HEK293 (cell line): ENCODE results near the gene CSGALNACT2.

Experiments
- CTCF ChIA-PET: fragments of 350-600 bp; formaldehyde crosslinking; extraction: SDS; loops from one replicate; lab custom pipeline; 2021; ENCODE audit warnings: antibody characterized with exemption; lab: Yijun Ruan, JAX
- POLR2A ChIA-PET: fragments of 300-600 bp; formaldehyde crosslinking; extraction: SDS; loops from one replicate; lab custom pipeline; 2020; ENCODE audit warnings: antibody characterized with exemption, inconsistent platforms; lab: Yijun Ruan, JAX
- H3K27ac ChIP-seq: fragments of 200-500 bp; sonication (Bioruptor generic); 2 replicates; pipeline ENCODE4 v1.5.1; 2014; ENCODE audit warnings: low read depth, low read length, control low read depth, inconsistent platforms; ENCODE audit errors: extremely low read depth
- H3K36me3 ChIP-seq, 2 experiments: fragments of 200-500 bp in 1 of 2; sonication (Bioruptor generic) in 1 of 2; 1 replicate in 1 of 2; 2 replicates in 1 of 2; pipeline ENCODE4 v1.5.1; 2014 to 2017; ENCODE audit warnings: inconsistent platforms in 2 of 2, low read length in 2 of 2; ENCODE audit not compliant: control insufficient read depth in 2 of 2, insufficient read depth in 1 of 2
- H3K4me1 ChIP-seq: fragments of 200-500 bp; sonication (Bioruptor generic); 2 replicates; pipeline ENCODE4 v1.5.1; 2014; ENCODE audit warnings: mild to moderate bottlenecking, low read length, inconsistent platforms; ENCODE audit not compliant: control insufficient read depth, insufficient read depth
- H3K4me3 ChIP-seq: 2 replicates; pipeline ENCODE4 v1.5.1; 2011; ENCODE audit warnings: low read depth, mild to moderate bottlenecking, control low read depth, low read length, moderate library complexity
- H3K9me3 ChIP-seq: fragments of 200-500 bp; sonication (Bioruptor generic); 2 replicates; pipeline ENCODE4 v1.5.1; 2014; ENCODE audit warnings: low read depth, low read length, inconsistent platforms; ENCODE audit not compliant: control insufficient read depth, insufficient read depth
- KLF1 ChIP-seq: fragments of 450-650 bp; formaldehyde crosslinking; IDR thresholded peaks from 2 replicates; pipeline ENCODE4 v1.5.1; 2016; ENCODE audit warnings: missing biosample characterization, missing genetic modification characterization
- KLF16 ChIP-seq: fragments of 450-650 bp; formaldehyde crosslinking; IDR thresholded peaks from 2 replicates; pipeline ENCODE4 v1.5.1; 2017; ENCODE audit warnings: missing biosample characterization, missing genetic modification characterization
- OVOL3 ChIP-seq: fragments of 450-650 bp; formaldehyde crosslinking; IDR thresholded peaks from 2 replicates; pipeline ENCODE4 v1.5.1; 2016; ENCODE audit warnings: missing biosample characterization, missing genetic modification characterization
- PATZ1 ChIP-seq: fragments of 450-650 bp; formaldehyde crosslinking; IDR thresholded peaks from 2 replicates; pipeline ENCODE4 v1.5.1; 2016; ENCODE audit warnings: missing biosample characterization, missing genetic modification characterization
- PRDM10 ChIP-seq: fragments of 450-650 bp; formaldehyde crosslinking; IDR thresholded peaks from 2 replicates; pipeline ENCODE4 v1.5.1; 2016; ENCODE audit warnings: missing biosample characterization, missing genetic modification characterization
- WT1 ChIP-seq: fragments of 450-650 bp; formaldehyde crosslinking; IDR thresholded peaks from 2 replicates; pipeline ENCODE4 v1.5.1; 2016; ENCODE audit warnings: missing biosample characterization, missing genetic modification characterization
- ZBTB21 ChIP-seq: fragments of 450-650 bp; formaldehyde crosslinking; IDR thresholded peaks from 2 replicates; pipeline ENCODE4 v1.5.1; 2017; ENCODE audit warnings: missing biosample characterization, missing genetic modification characterization
- ZBTB8A ChIP-seq: fragments of 450-650 bp; formaldehyde crosslinking; IDR thresholded peaks from 2 replicates; pipeline ENCODE4 v1.5.1; 2016; ENCODE audit warnings: missing biosample characterization, missing genetic modification characterization
- ZFP69B ChIP-seq: fragments of 450-650 bp; formaldehyde crosslinking; IDR thresholded peaks from 2 replicates; pipeline ENCODE4 v1.5.1; 2016; ENCODE audit warnings: missing biosample characterization, missing genetic modification characterization
- ZNF121 ChIP-seq: fragments of 450-650 bp; formaldehyde crosslinking; IDR thresholded peaks from 2 replicates; pipeline ENCODE4 v1.5.1; 2016; ENCODE audit warnings: missing biosample characterization, missing genetic modification characterization
- ZNF24 ChIP-seq: fragments of 450-650 bp; formaldehyde crosslinking; IDR thresholded peaks from 2 replicates; pipeline ENCODE4 v1.5.1; 2016; ENCODE audit warnings: missing biosample characterization, missing genetic modification characterization
- ZNF248 ChIP-seq: fragments of 450-650 bp; formaldehyde crosslinking; IDR thresholded peaks from 2 replicates; pipeline ENCODE4 v1.5.1; 2017; ENCODE audit warnings: missing biosample characterization, missing genetic modification characterization
- ZNF423 ChIP-seq: fragments of 450-650 bp; formaldehyde crosslinking; IDR thresholded peaks from 2 replicates; pipeline ENCODE4 v1.5.1; 2016; ENCODE audit warnings: missing biosample characterization, missing genetic modification characterization
- ZNF510 ChIP-seq: fragments of 450-650 bp; formaldehyde crosslinking; IDR thresholded peaks from 2 replicates; pipeline ENCODE4 v1.5.1; 2018; ENCODE audit warnings: mild to moderate bottlenecking, missing genetic modification characterization, missing biosample characterization; ENCODE audit not compliant: insufficient replicate concordance
- ZNF529 ChIP-seq: fragments of 450-650 bp; formaldehyde crosslinking; IDR thresholded peaks from 2 replicates; pipeline ENCODE4 v1.5.1; 2017; ENCODE audit warnings: missing genetic modification characterization, missing biosample characterization; ENCODE audit not compliant: insufficient replicate concordance
- ZNF549 ChIP-seq: fragments of 450-650 bp; IDR thresholded peaks from 2 replicates; pipeline ENCODE4 v1.5.1; 2018; ENCODE audit warnings: missing biosample characterization, missing genetic modification characterization, mild to moderate bottlenecking, inconsistent platforms, moderate library complexity
- ZNF558 ChIP-seq: fragments of 450-650 bp; formaldehyde crosslinking; IDR thresholded peaks from 2 replicates; pipeline ENCODE4 v1.5.1; 2016; ENCODE audit warnings: missing biosample characterization, missing genetic modification characterization
- ZNF585B ChIP-seq: fragments of 450-650 bp; formaldehyde crosslinking; IDR thresholded peaks from 2 replicates; pipeline ENCODE4 v1.5.1; 2016; ENCODE audit warnings: missing biosample characterization, missing genetic modification characterization
- ZNF600 ChIP-seq: fragments of 450-650 bp; formaldehyde crosslinking; IDR thresholded peaks from 2 replicates; pipeline ENCODE4 v1.5.1; 2016; ENCODE audit warnings: missing biosample characterization, missing genetic modification characterization
- ZNF791 ChIP-seq: fragments of 450-650 bp; formaldehyde crosslinking; IDR thresholded peaks from 2 replicates; pipeline ENCODE4 v1.5.1; 2016; ENCODE audit warnings: missing biosample characterization, missing genetic modification characterization
- ZSCAN18 ChIP-seq: fragments of 450-650 bp; formaldehyde crosslinking; IDR thresholded peaks from 2 replicates; pipeline ENCODE4 v1.5.1; 2016; ENCODE audit warnings: missing biosample characterization, missing genetic modification characterization
- ZSCAN5A ChIP-seq: fragments of 450-650 bp; formaldehyde crosslinking; IDR thresholded peaks from 2 replicates; pipeline ENCODE4 v1.5.1; 2016; ENCODE audit warnings: missing biosample characterization, missing genetic modification characterization
- ZXDB ChIP-seq: fragments of 450-650 bp; formaldehyde crosslinking; IDR thresholded peaks from 2 replicates; pipeline ENCODE4 v1.5.1; 2016; ENCODE audit warnings: missing biosample characterization, missing genetic modification characterization

Gene CSGALNACT2

GRCh38 chr10:43205681-43206390 lies 67.6 kb downstream of the CSGALNACT2 start:
- POLR2A ChIA-PET = no interaction called here
- CTCF ChIA-PET = interaction anchor here (0.7 to 3.0 kb wide), 10 partner anchors 8 to 254 kb away, joined by 3 to 21 read pairs (median 5); no protein-coding TSS in a partner anchor
- no peak overlapping the region for H3K4me3 ChIP-seq
- no peaks in the 10 kb centered on the region for H3K36me3 ChIP-seq
- H3K9me3 ChIP-seq = no peaks in the 10 kb centered on the region
- H3K4me1 ChIP-seq = no peaks in the 10 kb centered on the region
- TF ChIP-seq ZSCAN5A (no peak), KLF1 (no peak), ZSCAN18 (tag by site-specific recombination) (no peak), ZNF24 (no peak), ZNF600 (tag by site-specific recombination) (no peak), ZNF510 (tag by site-specific recombination) (no peak), ZNF423 (tag by site-specific recombination) (no peak), OVOL3 (tag by site-specific recombination) (no peak), PRDM10 (tag by site-specific recombination) (no peak), ZNF791 (tag by site-specific recombination) (no peak), PATZ1 (tag by site-specific recombination) (no peak)
- H3K27ac ChIP-seq = no peak overlapping the region

- Histone ChIP-seq H3K4me3 (no peak overlapping the region), H3K27ac (no peak overlapping the region), H3K9me3 (no peaks in the 10 kb centered on the region), H3K36me3 (no peaks in the 10 kb centered on the region), H3K4me1 (no peaks in the 10 kb centered on the region)
- ChIA-PET CTCF (interaction anchor here (3.0 kb wide), 1 partner anchor 13 kb away, joined by 21 read pairs; no protein-coding TSS in a partner anchor), POLR2A (no interaction called here)
- TF ChIP-seq ZBTB8A (tag by site-specific recombination) = no peak
- TF ChIP-seq ZNF558 (tag by site-specific recombination) = no peak
- no peak for TF ChIP-seq ZNF529
- TF ChIP-seq ZNF549 (tag by site-specific recombination) = no peak
- no peak for TF ChIP-seq ZFP69B (tag by site-specific recombination)
- no peak for TF ChIP-seq ZNF248
- no peak for TF ChIP-seq ZNF121
- no peak for TF ChIP-seq ZXDB (tag by site-specific recombination)
- no peak for TF ChIP-seq ZBTB21 (tag by site-specific recombination)
- no peak for TF ChIP-seq WT1
- TF ChIP-seq KLF16 (tag by site-specific recombination) = no peak
- no peak for TF ChIP-seq ZNF585B (tag by site-specific recombination)
Observed at GRCh38 chr10:43206391-43207235, 68.4 kb downstream of the CSGALNACT2 start.
